Measurements from ENCODE around the gene VANGL1. TPM values are rescaled to one million over a fixed set of nuclear protein-coding genes. Genes with fewer than 3 reads are reported as not detected.
A peak's percentile ranks its signal among the peaks of the same experiment; 100 is the strongest.

VANGL1 gene
- total RNA-seq, 1 donor from 2014 or later = 22.9 TPM

DNA sequence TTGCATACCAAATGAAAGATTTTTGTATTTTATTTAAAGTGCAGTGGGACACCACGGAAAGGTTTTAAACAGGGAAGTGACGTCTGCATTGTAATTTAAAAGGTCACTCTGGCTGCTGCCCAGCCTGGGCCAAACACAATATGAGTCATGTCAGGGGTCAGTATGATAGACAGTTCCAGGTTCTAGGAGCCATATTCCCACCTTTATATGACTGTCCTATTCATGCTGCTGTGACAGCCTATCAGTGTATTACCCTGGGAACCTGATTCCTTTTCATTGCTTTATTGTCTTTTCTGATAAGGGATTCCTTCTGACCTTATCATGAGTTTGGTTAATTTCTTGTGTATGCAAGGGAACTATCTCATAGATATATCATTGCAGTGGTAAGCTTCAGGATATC, 5.3 kb downstream of the VANGL1 start:
- DNase-seq (ENCODE audit: low spot score, unreplicated experiment) = no peak
- H3K36me3 Mint-ChIP-seq (ENCODE audit: insufficient read depth) = peaks cover 2% of the 10 kb centered on the region
- H3K9me3 Mint-ChIP-seq (ENCODE audit: low read depth) = no peaks in the 10 kb centered on the region
- H3K27ac Mint-ChIP-seq = no peak overlapping the region
- H3K27me3 Mint-ChIP-seq = no peaks in the 10 kb centered on the region
- TF ChIP-seq CTCF (IDR thresholded peaks at IDR 0.05; ENCODE audit: unreplicated experiment) = no peak
- no peak overlapping the region for H3K4me3 Mint-ChIP-seq (ENCODE audit: low read depth)
- peaks cover 28% of the 10 kb centered on the region for H3K4me1 Mint-ChIP-seq (ENCODE audit: low read depth)

GRCh38 chr1:115647507-115647906, 5.7 kb downstream of the VANGL1 start:
- Mint-ChIP-seq H3K4me1 (ENCODE audit: low read depth) (peaks cover 29% of the 10 kb centered on the region), H3K9me3 (ENCODE audit: low read depth) (no peaks in the 10 kb centered on the region), H3K27me3 (no peaks in the 10 kb centered on the region), H3K27ac (no peak overlapping the region), H3K4me3 (ENCODE audit: low read depth) (no peak overlapping the region), H3K36me3 (ENCODE audit: insufficient read depth) (peaks cover 5% of the 10 kb centered on the region)
- TF ChIP-seq CTCF (IDR thresholded peaks at IDR 0.05; ENCODE audit: unreplicated experiment) = no peak
- DNase-seq (ENCODE audit: low spot score, unreplicated experiment) = no peak

GRCh38 chr1:115647919-115648650, 6.3 kb downstream of the VANGL1 start:
- no peak for TF ChIP-seq CTCF (IDR thresholded peaks at IDR 0.05; ENCODE audit: unreplicated experiment)
- no peaks in the 10 kb centered on the region for H3K27me3 Mint-ChIP-seq
- H3K36me3 Mint-ChIP-seq (ENCODE audit: insufficient read depth) = peaks cover 7% of the 10 kb centered on the region
- H3K9me3 Mint-ChIP-seq (ENCODE audit: low read depth) = no peaks in the 10 kb centered on the region
- peaks cover 24% of the 10 kb centered on the region for H3K4me1 Mint-ChIP-seq (ENCODE audit: low read depth)
- no peak overlapping the region for H3K27ac Mint-ChIP-seq
- no peak overlapping the region for H3K4me3 Mint-ChIP-seq (ENCODE audit: low read depth)
- DNase-seq (ENCODE audit: low spot score, unreplicated experiment) = no peak

- H3K27me3 Mint-ChIP-seq = no peaks in the 10 kb centered on the region
- no peak overlapping the region for H3K4me3 Mint-ChIP-seq (ENCODE audit: low read depth)
- H3K27ac Mint-ChIP-seq = no peak overlapping the region
- DNase-seq (ENCODE audit: low spot score, unreplicated experiment) = no peak
- H3K36me3 Mint-ChIP-seq (ENCODE audit: insufficient read depth) = peaks cover 9% of the 10 kb centered on the region
- no peaks in the 10 kb centered on the region for H3K9me3 Mint-ChIP-seq (ENCODE audit: low read depth)
- no peak for TF ChIP-seq CTCF (IDR thresholded peaks at IDR 0.05; ENCODE audit: unreplicated experiment)
- H3K4me1 Mint-ChIP-seq (ENCODE audit: low read depth) = peaks cover 16% of the 10 kb centered on the region
Measured at GRCh38 chr1:115648717-115649691, 7.2 kb downstream of the VANGL1 start.

DNA sequence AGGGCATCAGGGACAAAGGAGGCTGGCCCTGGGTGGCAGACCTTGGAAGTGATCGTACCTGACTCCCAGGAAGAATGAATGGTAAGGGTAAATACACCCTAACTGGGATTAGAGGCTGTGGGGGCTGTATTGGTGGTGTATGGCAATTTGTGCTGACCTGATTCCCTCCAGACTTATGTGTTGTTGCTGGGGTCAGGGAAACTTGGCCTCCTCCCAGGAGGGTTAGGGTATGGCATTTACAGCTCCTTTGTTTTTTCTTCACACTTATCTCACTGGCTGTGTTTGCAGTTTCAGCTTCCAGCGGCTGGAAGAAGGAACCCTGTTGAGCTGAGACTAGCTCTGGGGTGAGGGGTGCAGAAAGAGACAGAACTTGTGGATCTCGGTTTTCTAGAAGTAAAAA, 8.2 kb downstream of the VANGL1 start:
- Mint-ChIP-seq H3K9me3 (ENCODE audit: low read depth) (no peaks in the 10 kb centered on the region), H3K36me3 (ENCODE audit: insufficient read depth) (peaks cover 9% of the 10 kb centered on the region), H3K4me1 (ENCODE audit: low read depth) (peaks cover 15% of the 10 kb centered on the region), H3K4me3 (ENCODE audit: low read depth) (peak overlapping the region; percentile 51), H3K27me3 (no peaks in the 10 kb centered on the region), H3K27ac (no peak overlapping the region)
- no peak for TF ChIP-seq CTCF (IDR thresholded peaks at IDR 0.05; ENCODE audit: unreplicated experiment)
- DNase-seq (ENCODE audit: low spot score, unreplicated experiment) = no peak

All from progenitor cell of endocrine pancreas (in vitro differentiated cells).